Karpas-422 (cell line): Measurements from ENCODE around the gene SULT2B1. TPM values are rescaled to one million over a fixed set of nuclear protein-coding genes. Genes with fewer than 3 reads are reported as not detected.

Experiments used
- DNase-seq: peaks from one replicate; pipeline ENCODE4 v3.0.0-alpha.2; 2015
- H2AFZ ChIP-seq: fragments of 200-600 bp; sonication (generic); 2 replicates; pipeline ENCODE4 v1.6.1; 2014; ENCODE audit warnings: antibody characterized with exemption, low read length, mixed read lengths
- H3K27ac ChIP-seq: fragments of 200-600 bp; sonication (generic); 2 replicates; pipeline ENCODE4 v1.5.1; 2014; ENCODE audit warnings: mild to moderate bottlenecking, low read length, moderate library complexity
- H3K27me3 ChIP-seq: fragments of 200-600 bp; sonication (generic); 2 replicates; pipeline ENCODE4 v1.6.1; 2014; ENCODE audit warnings: low read length, mixed read lengths
- H3K36me3 ChIP-seq: fragments of 200-600 bp; sonication (generic); 2 replicates; pipeline ENCODE4 v1.6.1; 2014; ENCODE audit warnings: low read length, mixed read lengths; ENCODE audit not compliant: insufficient read depth
- H3K4me1 ChIP-seq: fragments of 200-600 bp; sonication (generic); 2 replicates; pipeline ENCODE4 v1.6.1; 2014; ENCODE audit warnings: mild to moderate bottlenecking, low read length, mixed read lengths
- H3K4me2 ChIP-seq: fragments of 200-600 bp; sonication (generic); 2 replicates; pipeline ENCODE4 v1.6.1; 2014; ENCODE audit warnings: low read length, low read depth, mild to moderate bottlenecking; ENCODE audit not compliant: poor library complexity, severe bottlenecking
- H3K4me3 ChIP-seq: fragments of 200-600 bp; sonication (generic); 2 replicates; pipeline ENCODE4 v1.5.1; 2014; ENCODE audit warnings: mild to moderate bottlenecking, antibody characterized with exemption, low read length, mixed read lengths
- H3K79me2 ChIP-seq: fragments of 200-600 bp; sonication (generic); 2 replicates; pipeline ENCODE4 v1.6.1; 2014; ENCODE audit warnings: mild to moderate bottlenecking, low read length, mixed read lengths
- H3K9ac ChIP-seq: fragments of 200-600 bp; sonication (generic); 2 replicates; pipeline ENCODE4 v1.6.0; 2014; ENCODE audit warnings: low read length
- H3K9me2 ChIP-seq: fragments of 200-600 bp; sonication (generic), shearing (Covaris generic); replicated peaks from 2 replicates; pipeline ENCODE4 v1.6.0; 2014; ENCODE audit warnings: mild to moderate bottlenecking, low read length, moderate library complexity; ENCODE audit not compliant: insufficient read depth
- H3K9me3 ChIP-seq: fragments of 300-700, 200-600 bp; sonication (generic); 2 replicates; pipeline ENCODE4 v1.6.1; 2014; ENCODE audit warnings: low read length, mixed read lengths
- H4K20me1 ChIP-seq: fragments of 200-600 bp; sonication (generic); 2 replicates; pipeline ENCODE4 v1.6.1; 2014; ENCODE audit warnings: mild to moderate bottlenecking, antibody characterized with exemption, low read length, low read depth; ENCODE audit not compliant: insufficient read depth
- total RNA-seq: library from RNA; depleted of rRNA; stranded (reverse); fragments of >200 nt; shearing (Covaris generic); gene quantifications from 2 replicates; pipeline ENCODE4 v1.2.3, GENCODE V29; 2014; ENCODE audit warnings: low replicate concordance

Gene SULT2B1
- total RNA-seq, 1 experiment from 2014 or later = not detected

- no peaks in the 10 kb centered on the region for H3K27me3 ChIP-seq
- peak; percentile 100 for DNase-seq
- H3K79me2 ChIP-seq = peaks cover 4% of the 10 kb centered on the region; the same call in 1 of the 2 replicates
- peak overlapping the region; percentile 91; the same call in 1 of the 2 replicates for H2AFZ ChIP-seq
- peak overlapping the region; percentile 69 for H3K9ac ChIP-seq
- no peaks in the 10 kb centered on the region for H3K36me3 ChIP-seq
- peaks cover 48% of the 10 kb centered on the region for H3K4me1 ChIP-seq
- H3K9me2 ChIP-seq = no peaks in the 10 kb centered on the region; the same call in 1 of the 2 replicates
- H3K4me2 ChIP-seq = peak overlapping the region; percentile 86
- H3K27ac ChIP-seq = peak overlapping the region; percentile 89
- peak overlapping the region; percentile 64 for H3K4me3 ChIP-seq
- no peaks in the 10 kb centered on the region for H4K20me1 ChIP-seq
- H3K9me3 ChIP-seq = no peaks in the 10 kb centered on the region
Observed at GRCh38 chr19:48637449-48637947, 85.5 kb downstream of the SULT2B1 start.

GRCh38 chr19:48637948-48638830 lies 86.2 kb downstream of the SULT2B1 start:
- no peaks in the 10 kb centered on the region for H3K27me3 ChIP-seq
- H3K79me2 ChIP-seq = peaks cover 4% of the 10 kb centered on the region; the same call in 1 of the 2 replicates
- no peaks in the 10 kb centered on the region for H4K20me1 ChIP-seq
- H3K4me2 ChIP-seq = peak overlapping the region; percentile 60
- no peaks in the 10 kb centered on the region; the same call in 1 of the 2 replicates for H3K9me2 ChIP-seq
- peaks cover 48% of the 10 kb centered on the region for H3K4me1 ChIP-seq
- peak overlapping the region; percentile 69 for H3K9ac ChIP-seq
- H3K27ac ChIP-seq = peak overlapping the region; percentile 89
- peak overlapping the region; percentile 64 for H3K4me3 ChIP-seq
- H3K9me3 ChIP-seq = no peaks in the 10 kb centered on the region
- peak overlapping the region; percentile 91 for H2AFZ ChIP-seq
- peak; percentile 95 for DNase-seq
- no peaks in the 10 kb centered on the region for H3K36me3 ChIP-seq

GRCh38 chr19:48638831-48639381 lies 86.9 kb downstream of the SULT2B1 start:
- DNase-seq = no peak
- Histone ChIP-seq H3K9me2 (no peaks in the 10 kb centered on the region; the same call in 1 of the 2 replicates), H3K4me3 (peak overlapping the region; percentile 64; the same call in 1 of the 2 replicates), H3K4me2 (peak overlapping the region; percentile 60), H2AFZ (no peak overlapping the region), H3K79me2 (peaks cover 4% of the 10 kb centered on the region; the same call in 1 of the 2 replicates), H3K27me3 (no peaks in the 10 kb centered on the region), H3K9ac (peak overlapping the region; percentile 69; the same call in 1 of the 2 replicates), H3K9me3 (no peaks in the 10 kb centered on the region), H3K27ac (no peak overlapping the region), H4K20me1 (no peaks in the 10 kb centered on the region), H3K36me3 (no peaks in the 10 kb centered on the region), H3K4me1 (peaks cover 41% of the 10 kb centered on the region)

GRCh38 chr19:48639483-48640375 lies 87.8 kb downstream of the SULT2B1 start:
- H3K27me3 ChIP-seq = no peaks in the 10 kb centered on the region
- no peaks in the 10 kb centered on the region for H3K9me3 ChIP-seq
- no peaks in the 10 kb centered on the region for H3K36me3 ChIP-seq
- H3K79me2 ChIP-seq = peaks cover 4% of the 10 kb centered on the region; the same call in 1 of the 2 replicates
- H3K4me1 ChIP-seq = peaks cover 34% of the 10 kb centered on the region
- H2AFZ ChIP-seq = no peak overlapping the region
- H4K20me1 ChIP-seq = no peaks in the 10 kb centered on the region
- no peak for DNase-seq
- no peak overlapping the region for H3K4me2 ChIP-seq
- no peak overlapping the region for H3K4me3 ChIP-seq
- H3K27ac ChIP-seq = no peak overlapping the region
- no peaks in the 10 kb centered on the region; the same call in 1 of the 2 replicates for H3K9me2 ChIP-seq
- H3K9ac ChIP-seq = no peak overlapping the region

GRCh38 chr19:48641850-48642249 lies 89.9 kb downstream of the SULT2B1 start:
- peaks cover 30% of the 10 kb centered on the region for H3K4me1 ChIP-seq
- H3K27ac ChIP-seq = no peak overlapping the region
- H3K79me2 ChIP-seq = no peaks in the 10 kb centered on the region
- H4K20me1 ChIP-seq = no peaks in the 10 kb centered on the region
- H3K4me3 ChIP-seq = no peak overlapping the region
- H2AFZ ChIP-seq = no peak overlapping the region
- H3K36me3 ChIP-seq = no peaks in the 10 kb centered on the region
- DNase-seq = no peak
- no peaks in the 10 kb centered on the region for H3K27me3 ChIP-seq
- H3K9me3 ChIP-seq = no peaks in the 10 kb centered on the region
- no peaks in the 10 kb centered on the region for H3K9me2 ChIP-seq
- no peak overlapping the region for H3K4me2 ChIP-seq
- H3K9ac ChIP-seq = no peak overlapping the region

GRCh38 chr19:48642862-48643261 lies 90.9 kb downstream of the SULT2B1 start:
- Histone ChIP-seq H3K27ac (no peak overlapping the region), H3K4me3 (no peak overlapping the region), H3K27me3 (no peaks in the 10 kb centered on the region), H3K4me1 (peaks cover 24% of the 10 kb centered on the region), H3K79me2 (no peaks in the 10 kb centered on the region), H3K9ac (no peak overlapping the region), H3K36me3 (no peaks in the 10 kb centered on the region), H3K9me2 (no peaks in the 10 kb centered on the region), H4K20me1 (no peaks in the 10 kb centered on the region), H3K9me3 (no peaks in the 10 kb centered on the region), H3K4me2 (no peak overlapping the region), H2AFZ (no peak overlapping the region)
- DNase-seq = no peak

- Histone ChIP-seq H2AFZ (no peak overlapping the region), H3K36me3 (no peaks in the 10 kb centered on the region), H3K27ac (no peak overlapping the region), H3K79me2 (no peaks in the 10 kb centered on the region), H3K9ac (no peak overlapping the region), H4K20me1 (no peaks in the 10 kb centered on the region), H3K27me3 (no peaks in the 10 kb centered on the region), H3K4me3 (no peak overlapping the region), H3K4me2 (no peak overlapping the region), H3K9me3 (no peaks in the 10 kb centered on the region), H3K4me1 (peaks cover 14% of the 10 kb centered on the region), H3K9me2 (no peaks in the 10 kb centered on the region)
- DNase-seq = no peak
Observed at GRCh38 chr19:48644355-48644754, 92.4 kb downstream of the SULT2B1 start.
